ENCODE measurements around the gene WTAP. TPM values are rescaled to one million over a fixed set of nuclear protein-coding genes. Genes with fewer than 3 reads are reported as not detected.

Gene WTAP
- total RNA-seq, 1 experiment from 2014 or later: 138 TPM

- Histone ChIP-seq H3K4ac (ENCODE audit: low read depth, low read length) (no peak overlapping the region), H2AFZ (ENCODE audit: low read length) (no peak overlapping the region), H2BK5ac (ENCODE audit: insufficient read length, low read length) (no peak overlapping the region), H3K27ac (ENCODE audit: insufficient read length, low read depth, low read length) (no peak overlapping the region), H2BK20ac (ENCODE audit: low read depth, low read length, poor library complexity, severe bottlenecking) (no peak overlapping the region), H3K23me2 (ENCODE audit: insufficient read length, low read depth, low read length, poor library complexity, severe bottlenecking) (no peaks in the 10 kb centered on the region), H3K9me3 (ENCODE audit: control insufficient read depth, low read depth, low read length) (no peaks in the 10 kb centered on the region), H3K56ac (ENCODE audit: insufficient read length, low read depth, low read length) (no peak overlapping the region), H3K79me1 (ENCODE audit: insufficient read depth, low read depth, low read length, poor library complexity, severe bottlenecking) (no peaks in the 10 kb centered on the region), H3K4me2 (ENCODE audit: insufficient read depth, insufficient read length, low read length) (no peak overlapping the region), H3K18ac (ENCODE audit: insufficient read length, low read depth, low read length) (no peak overlapping the region), H3K9ac (ENCODE audit: extremely low read depth, insufficient read length, low read length) (no peak overlapping the region), H4K8ac (replicated peaks; ENCODE audit: insufficient read length, low read depth, low read length) (no peak overlapping the region), H3K23ac (ENCODE audit: insufficient read length, low read depth, low read length) (no peak overlapping the region), H2BK120ac (ENCODE audit: low read depth, low read length, poor library complexity, severe bottlenecking) (no peak overlapping the region), H2BK12ac (ENCODE audit: insufficient read length, low read depth, low read length) (no peak overlapping the region), H3T11ph (ENCODE audit: low read length) (no peak overlapping the region), H3K4me1 (ENCODE audit: insufficient read depth, low read length) (no peaks in the 10 kb centered on the region), H4K5ac (ENCODE audit: insufficient read length, low read depth, low read length) (no peak overlapping the region), H4K91ac (ENCODE audit: insufficient read length, low read depth, low read length) (no peak overlapping the region), H2AK5ac (ENCODE audit: insufficient read length, low read length) (no peak overlapping the region), H3K79me2 (ENCODE audit: insufficient read depth, low read length) (no peaks in the 10 kb centered on the region), H3K27me3 (ENCODE audit: insufficient read depth, low read length) (no peaks in the 10 kb centered on the region), H4K20me1 (ENCODE audit: control insufficient read depth, insufficient read depth, insufficient read length) (no peaks in the 10 kb centered on the region), H3K14ac (ENCODE audit: insufficient read depth, low read length) (no peak overlapping the region), H2BK15ac (ENCODE audit: low read depth, low read length) (no peak overlapping the region)
- Mint-ChIP-seq H3K27me3 (ENCODE audit: low read depth) (no peaks in the 10 kb centered on the region), H3K27ac (peak overlapping the region in 1 of 3 experiments; percentile 30; a peak in 2 of 7 replicates), H3K36me3 (ENCODE audit: insufficient read depth in 1 of 3, low read depth in 3 of 3) (peaks cover 55 to 98% (median 97%) of the 10 kb centered on the region in 3 experiments; a peak in 6 of 7 replicates), H3K4me3 (no peak overlapping the region), H3K9me3 (no peaks in the 10 kb centered on the region), H3K4me1 (no peaks in the 10 kb centered on the region; a peak in 1 of 4 replicates)
- no peak for DNase-seq
- TF ChIP-seq, protein P1, sequence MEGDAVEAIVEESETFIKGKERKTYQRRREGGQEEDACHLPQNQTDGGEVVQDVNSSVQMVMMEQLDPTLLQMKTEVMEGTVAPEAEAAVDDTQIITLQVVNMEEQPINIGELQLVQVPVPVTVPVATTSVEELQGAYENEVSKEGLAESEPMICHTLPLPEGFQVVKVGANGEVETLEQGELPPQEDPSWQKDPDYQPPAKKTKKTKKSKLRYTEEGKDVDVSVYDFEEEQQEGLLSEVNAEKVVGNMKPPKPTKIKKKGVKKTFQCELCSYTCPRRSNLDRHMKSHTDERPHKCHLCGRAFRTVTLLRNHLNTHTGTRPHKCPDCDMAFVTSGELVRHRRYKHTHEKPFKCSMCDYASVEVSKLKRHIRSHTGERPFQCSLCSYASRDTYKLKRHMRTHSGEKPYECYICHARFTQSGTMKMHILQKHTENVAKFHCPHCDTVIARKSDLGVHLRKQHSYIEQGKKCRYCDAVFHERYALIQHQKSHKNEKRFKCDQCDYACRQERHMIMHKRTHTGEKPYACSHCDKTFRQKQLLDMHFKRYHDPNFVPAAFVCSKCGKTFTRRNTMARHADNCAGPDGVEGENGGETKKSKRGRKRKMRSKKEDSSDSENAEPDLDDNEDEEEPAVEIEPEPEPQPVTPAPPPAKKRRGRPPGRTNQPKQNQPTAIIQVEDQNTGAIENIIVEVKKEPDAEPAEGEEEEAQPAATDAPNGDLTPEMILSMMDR (conservative IDR thresholded peaks at IDR 0.05): no peak
- WGBS (ENCODE audit: extremely low coverage, insufficient read length, low lambda C conversion rate): no CpG with 5 or more reads among the region's 1 CpG
Observed at GRCh38 chr6:159778131-159778530, 50.8 kb downstream of the WTAP start.

Data from H9 (cell line).